GM12878 (cell line): ENCODE data around the gene CDH18.

Source experiments
- CBX5 ChIP-seq: sonication (generic); IDR thresholded peaks from 2 replicates; pipeline ENCODE4 v1.6.1; 2016; ENCODE audit warnings: low read depth, moderate library complexity, mild to moderate bottlenecking, inconsistent platforms
- MYC ChIP-seq: IDR thresholded peaks from 2 replicates; pipeline ENCODE4 v1.6.1; 2011; ENCODE audit warnings: mild to moderate bottlenecking, low read length, moderate library complexity, inconsistent platforms; ENCODE audit not compliant: insufficient read depth, insufficient replicate concordance, insufficient read length, severe bottlenecking
- NFYA ChIP-seq: IDR thresholded peaks from 2 replicates; pipeline ENCODE4 v1.6.1; 2011; ENCODE audit warnings: low read depth, mild to moderate bottlenecking, low read length, improper control_type of control experiment, borderline replicate concordance
- RCOR1 ChIP-seq: conservative IDR thresholded peaks from 2 replicates; pipeline ENCODE4 v1.6.1; 2012; ENCODE audit warnings: low read depth, low read length, improper control_type of control experiment
- SIN3A ChIP-seq: IDR thresholded peaks from 2 replicates; pipeline ENCODE4 v1.6.1; 2012; ENCODE audit warnings: low read depth, low read length, improper control_type of control experiment
- SMAD1 ChIP-seq: fragments of 450-650 bp; IDR thresholded peaks from 2 replicates; pipeline ENCODE4 v1.6.1; 2018; ENCODE audit warnings: mild to moderate bottlenecking, low read depth; ENCODE audit not compliant: partially characterized antibody
- SP1 ChIP-seq: IDR thresholded peaks from one replicate; pipeline ENCODE4 v1.6.1; 2011; ENCODE audit warnings: low read depth, low read length
- TF ChIP-seq, protein P1 (sequence below): IDR thresholded peaks from 2 replicates; pipeline ENCODE4 v1.6.1; 2011; ENCODE audit warnings: low read depth, mild to moderate bottlenecking, low read length, moderate library complexity, borderline replicate concordance; ENCODE audit errors: extremely low read depth
- TF ChIP-seq, protein P2 (sequence below): fragments of 450-650 bp; IDR thresholded peaks from 2 replicates; pipeline ENCODE4 v1.6.1; 2017; ENCODE audit warnings: mild to moderate bottlenecking

DNA sequence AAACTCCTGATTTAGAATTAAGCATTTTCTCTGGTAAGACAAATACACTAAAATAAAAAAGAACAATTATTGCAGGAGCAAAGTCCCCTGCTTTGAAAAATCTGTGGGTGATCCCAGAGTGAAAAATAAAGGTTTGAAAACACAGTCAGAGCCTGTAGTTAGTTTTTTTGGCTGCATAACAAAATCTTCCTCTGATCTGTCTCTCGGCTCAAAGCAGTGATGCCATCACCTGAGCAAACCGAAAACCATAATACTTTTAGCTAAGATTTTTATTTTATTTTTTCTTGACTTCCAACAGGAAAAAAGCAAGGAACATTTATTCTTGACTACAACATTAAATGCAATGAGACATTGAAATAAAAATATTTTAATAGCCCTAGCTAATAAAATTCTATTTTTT lies 1.2 kb downstream of the CDH18 start:
- TF ChIP-seq MYC, result no peak
- TF ChIP-seq SMAD1, result no peak
- TF ChIP-seq, protein P1, sequence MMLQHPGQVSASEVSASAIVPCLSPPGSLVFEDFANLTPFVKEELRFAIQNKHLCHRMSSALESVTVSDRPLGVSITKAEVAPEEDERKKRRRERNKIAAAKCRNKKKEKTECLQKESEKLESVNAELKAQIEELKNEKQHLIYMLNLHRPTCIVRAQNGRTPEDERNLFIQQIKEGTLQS, result no peak
- no peak for TF ChIP-seq NFYA
- TF ChIP-seq RCOR1, result no peak
- TF ChIP-seq SP1, result no peak
- TF ChIP-seq SIN3A, result no peak
- TF ChIP-seq, protein P2, sequence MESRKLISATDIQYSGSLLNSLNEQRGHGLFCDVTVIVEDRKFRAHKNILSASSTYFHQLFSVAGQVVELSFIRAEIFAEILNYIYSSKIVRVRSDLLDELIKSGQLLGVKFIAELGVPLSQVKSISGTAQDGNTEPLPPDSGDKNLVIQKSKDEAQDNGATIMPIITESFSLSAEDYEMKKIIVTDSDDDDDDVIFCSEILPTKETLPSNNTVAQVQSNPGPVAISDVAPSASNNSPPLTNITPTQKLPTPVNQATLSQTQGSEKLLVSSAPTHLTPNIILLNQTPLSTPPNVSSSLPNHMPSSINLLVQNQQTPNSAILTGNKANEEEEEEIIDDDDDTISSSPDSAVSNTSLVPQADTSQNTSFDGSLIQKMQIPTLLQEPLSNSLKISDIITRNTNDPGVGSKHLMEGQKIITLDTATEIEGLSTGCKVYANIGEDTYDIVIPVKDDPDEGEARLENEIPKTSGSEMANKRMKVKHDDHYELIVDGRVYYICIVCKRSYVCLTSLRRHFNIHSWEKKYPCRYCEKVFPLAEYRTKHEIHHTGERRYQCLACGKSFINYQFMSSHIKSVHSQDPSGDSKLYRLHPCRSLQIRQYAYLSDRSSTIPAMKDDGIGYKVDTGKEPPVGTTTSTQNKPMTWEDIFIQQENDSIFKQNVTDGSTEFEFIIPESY, result no peak
- no peak for TF ChIP-seq CBX5
